ENCODE results near the gene BTG3.

Gene BTG3

DNA sequence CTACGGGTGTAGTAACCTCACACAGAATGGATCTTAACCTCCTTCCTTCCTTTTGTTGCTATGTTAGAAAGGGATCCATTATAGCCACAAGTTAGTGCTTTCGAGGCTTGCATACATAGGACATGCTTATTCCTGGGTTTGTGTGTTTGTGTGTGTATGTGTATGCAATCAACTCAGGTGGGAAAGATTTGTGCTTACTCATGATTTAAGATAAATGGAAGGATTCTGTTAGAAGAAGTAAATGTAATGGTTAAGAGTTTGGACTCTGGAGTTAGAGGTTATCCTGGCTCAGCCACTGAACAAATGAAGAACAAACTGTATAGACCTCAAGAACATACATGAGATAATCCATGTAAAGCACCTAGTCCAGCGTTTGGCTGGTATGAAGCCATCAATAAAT lies 28.8 kb downstream of the BTG3 start:
- ChIA-PET CTCF (interaction anchor here (5.2 kb wide), 1 partner anchor 196 kb away, joined by 126 read pairs; no protein-coding TSS in a partner anchor), POLR2A (no interaction called here)
- H3K4me3 ChIP-seq (ENCODE audit: low read depth, low read length): no peak overlapping the region
- DNase-seq (ENCODE audit: low read depth, low spot score): no peak
- TF ChIP-seq, protein P1, sequence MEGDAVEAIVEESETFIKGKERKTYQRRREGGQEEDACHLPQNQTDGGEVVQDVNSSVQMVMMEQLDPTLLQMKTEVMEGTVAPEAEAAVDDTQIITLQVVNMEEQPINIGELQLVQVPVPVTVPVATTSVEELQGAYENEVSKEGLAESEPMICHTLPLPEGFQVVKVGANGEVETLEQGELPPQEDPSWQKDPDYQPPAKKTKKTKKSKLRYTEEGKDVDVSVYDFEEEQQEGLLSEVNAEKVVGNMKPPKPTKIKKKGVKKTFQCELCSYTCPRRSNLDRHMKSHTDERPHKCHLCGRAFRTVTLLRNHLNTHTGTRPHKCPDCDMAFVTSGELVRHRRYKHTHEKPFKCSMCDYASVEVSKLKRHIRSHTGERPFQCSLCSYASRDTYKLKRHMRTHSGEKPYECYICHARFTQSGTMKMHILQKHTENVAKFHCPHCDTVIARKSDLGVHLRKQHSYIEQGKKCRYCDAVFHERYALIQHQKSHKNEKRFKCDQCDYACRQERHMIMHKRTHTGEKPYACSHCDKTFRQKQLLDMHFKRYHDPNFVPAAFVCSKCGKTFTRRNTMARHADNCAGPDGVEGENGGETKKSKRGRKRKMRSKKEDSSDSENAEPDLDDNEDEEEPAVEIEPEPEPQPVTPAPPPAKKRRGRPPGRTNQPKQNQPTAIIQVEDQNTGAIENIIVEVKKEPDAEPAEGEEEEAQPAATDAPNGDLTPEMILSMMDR (IDR thresholded peaks at IDR 0.05; ENCODE audit: insufficient read depth, low read length, missing control alignments): no peak

DNA sequence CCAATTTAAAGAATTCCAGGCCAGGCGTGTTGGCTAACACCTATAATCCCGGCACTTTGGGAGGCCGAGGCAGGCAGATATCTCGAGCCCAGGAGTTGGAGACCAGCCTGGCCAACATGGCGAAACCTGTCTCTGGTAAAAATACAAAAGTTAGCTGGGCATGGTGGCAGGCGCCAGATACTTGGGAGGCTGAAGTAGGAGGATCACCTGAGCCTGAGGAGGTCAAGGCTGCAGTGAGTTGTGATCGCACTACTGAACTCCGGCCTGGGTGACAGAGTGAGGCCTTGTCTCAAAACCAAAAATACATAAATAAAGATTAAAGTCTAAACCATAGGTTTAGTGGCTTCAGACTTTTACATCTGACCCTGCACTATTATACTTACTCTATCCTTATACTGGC lies 32.4 kb downstream of the BTG3 start:
- no peak overlapping the region for H3K4me3 ChIP-seq (ENCODE audit: low read depth, low read length)
- DNase-seq (ENCODE audit: low read depth, low spot score): no peak
- CTCF ChIA-PET: no interaction called here
- TF ChIP-seq, protein P1 (IDR thresholded peaks at IDR 0.05; ENCODE audit: insufficient read depth, low read length, missing control alignments): no peak
- POLR2A ChIA-PET: no interaction called here

DNA sequence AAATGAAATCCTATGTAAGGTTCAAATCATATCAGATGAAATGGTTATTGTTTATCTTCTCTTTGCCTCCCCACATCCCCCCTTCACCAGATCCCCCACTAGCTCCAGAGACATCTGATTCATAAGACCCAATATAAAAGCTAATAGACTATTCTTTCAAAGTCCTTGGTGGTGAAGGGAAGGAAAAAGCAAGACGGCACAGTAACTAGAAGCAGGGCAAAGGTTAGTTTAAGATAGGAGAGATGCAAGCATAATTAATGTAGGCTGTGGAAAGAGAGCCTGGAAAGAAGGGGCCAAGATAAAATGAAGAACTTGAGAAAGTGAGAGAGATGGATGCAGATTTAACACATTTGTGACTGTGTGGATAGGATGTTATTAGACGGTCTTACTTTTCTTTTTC lies 33.8 kb downstream of the BTG3 start:
- CTCF ChIA-PET: no interaction called here

GRCh38 chr21:17578162-17578561 lies 34.5 kb downstream of the BTG3 start:
- no peak overlapping the region for H3K4me3 ChIP-seq (ENCODE audit: low read depth, low read length)
- no peak for DNase-seq (ENCODE audit: low read depth, low spot score)
- TF ChIP-seq, protein P1 (IDR thresholded peaks at IDR 0.05; ENCODE audit: insufficient read depth, low read length, missing control alignments): no peak
- ChIA-PET CTCF (no interaction called here), POLR2A (no interaction called here)

More for the DNA sequence above, 33.8 kb downstream of the BTG3 start:
- POLR2A ChIA-PET: no interaction called here
- TF ChIP-seq, protein P1 (IDR thresholded peaks at IDR 0.05; ENCODE audit: insufficient read depth, low read length, missing control alignments): no peak
- no peak overlapping the region for H3K4me3 ChIP-seq (ENCODE audit: low read depth, low read length)
- DNase-seq (ENCODE audit: low read depth, low spot score): no peak

DNA sequence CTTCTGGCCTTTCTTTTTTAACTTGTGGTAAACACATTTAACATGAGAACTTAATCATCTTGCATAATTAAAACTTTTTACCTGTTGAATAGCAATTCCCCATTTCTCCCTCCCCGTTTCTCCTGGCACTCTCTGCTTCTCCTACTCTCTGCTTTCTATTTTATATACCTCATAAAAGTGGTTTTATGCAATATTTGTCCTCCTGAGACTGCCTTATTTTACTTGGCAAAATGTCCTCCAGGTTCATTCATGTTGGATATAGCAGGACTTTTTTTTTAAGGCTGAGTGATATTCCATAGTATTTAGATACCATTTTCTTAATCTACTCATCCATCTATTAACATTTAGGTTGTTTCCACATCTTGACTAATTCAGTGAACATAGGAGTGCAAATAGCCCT lies 35.0 kb downstream of the BTG3 start:
- CTCF ChIA-PET: no interaction called here
- DNase-seq (ENCODE audit: low read depth, low spot score): no peak
- POLR2A ChIA-PET: no interaction called here
- H3K4me3 ChIP-seq (ENCODE audit: low read depth, low read length): no peak overlapping the region
- TF ChIP-seq, protein P1 (IDR thresholded peaks at IDR 0.05; ENCODE audit: insufficient read depth, low read length, missing control alignments): no peak

GRCh38 chr21:17576080-17576835 lies 36.4 kb downstream of the BTG3 start:
- no peak overlapping the region for H3K4me3 ChIP-seq (ENCODE audit: low read depth, low read length)
- ChIA-PET CTCF (interaction anchor here (0.8 kb wide), 1 partner anchor 9 kb away, joined by 3 read pairs; no protein-coding TSS in a partner anchor), POLR2A (no interaction called here)
- DNase-seq (ENCODE audit: low read depth, low spot score): no peak
- TF ChIP-seq, protein P1 (IDR thresholded peaks at IDR 0.05; ENCODE audit: insufficient read depth, low read length, missing control alignments): no peak

All from AG04449 (cell line).